H1 (cell line): ENCODE measurements around the gene PTPRF. TPM values are rescaled to one million over a fixed set of nuclear protein-coding genes. Genes with fewer than 3 reads are reported as not detected.
A peak's percentile ranks its signal among the peaks of the same experiment; 100 is the strongest.

Experiments
- CTCF ChIA-PET: fragments of 300-600 bp; sonication (Branson Sonifier 250); formaldehyde crosslinking; loops from one replicate; lab custom pipeline; 2021; ENCODE audit not compliant: partially characterized antibody; lab: Charles Lee
- POLR2A ChIA-PET: fragments of 300-600 bp; sonication (Branson Sonifier 250); formaldehyde crosslinking; loops from one replicate; lab custom pipeline; 2021; ENCODE audit warnings: inconsistent platforms; ENCODE audit not compliant: partially characterized antibody; lab: Charles Lee
- DNase-seq, 2 experiments: peaks; one replicate each; pipeline versions ENCODE4 v3.0.0 to v3.0.0-alpha.2; 2010 to 2022; ENCODE audit warnings: low spot score in 2 of 2, low read depth in 1 of 2, mixed read lengths in 1 of 2
- FAIRE-seq: peaks from 2 replicates; lab custom pipeline; 2011; peaks lifted over from hg19 to GRCh38; lab: Jason Lieb, UNC
- H2AFZ ChIP-seq: 2 replicates; pipeline ENCODE4 v1.8.1; 2012; ENCODE audit warnings: low read length, inconsistent platforms
- H2AK5ac ChIP-seq: 2 replicates; pipeline ENCODE4 v1.6.1; 2013; ENCODE audit warnings: low read depth, low read length
- H2BK120ac ChIP-seq: replicated peaks from 2 replicates; pipeline ENCODE3; 2013; ENCODE audit warnings: low read depth, low read length, inconsistent platforms
- H2BK12ac ChIP-seq: 2 replicates; pipeline ENCODE4 v1.6.1; 2013; ENCODE audit warnings: low read depth, low read length
- H2BK15ac ChIP-seq: 2 replicates; pipeline ENCODE4 v1.6.1; 2013; ENCODE audit warnings: low read length
- H2BK20ac ChIP-seq: 2 replicates; pipeline ENCODE4 v1.6.1; 2013; ENCODE audit warnings: low read length
- H2BK5ac ChIP-seq: 2 replicates; pipeline ENCODE4 v1.6.1; 2013; ENCODE audit warnings: low read depth, low read length
- H3K14ac ChIP-seq: 2 replicates; pipeline ENCODE4 v1.6.1; 2013; ENCODE audit warnings: inconsistent platforms; ENCODE audit not compliant: insufficient read length
- H3K18ac ChIP-seq: 2 replicates; pipeline ENCODE4 v1.6.1; 2013; ENCODE audit warnings: low read length; ENCODE audit errors: extremely low read depth
- H3K23ac ChIP-seq: 2 replicates; pipeline ENCODE4 v1.6.1; 2013; ENCODE audit warnings: inconsistent platforms; ENCODE audit not compliant: insufficient read length
- H3K23me2 ChIP-seq: 2 replicates; pipeline ENCODE4 v1.6.1; 2013; ENCODE audit warnings: low read depth, low read length
- H3K27ac ChIP-seq: 2 replicates; pipeline ENCODE4 v1.6.1; 2011; ENCODE audit warnings: low read depth, low read length, inconsistent platforms
- H3K27me3 ChIP-seq, 4 experiments: replicated peaks in 1 of 4; 1 replicate in 1 of 4; 2 replicates in 3 of 4; pipeline versions ENCODE4 v1.6.1 to v1.8.1; 2011 to 2013; ENCODE audit warnings: low read length in 3 of 4, mild to moderate bottlenecking in 3 of 4, inconsistent platforms in 2 of 4, mixed read lengths in 2 of 4, moderate library complexity in 1 of 4; ENCODE audit not compliant: control insufficient read depth in 3 of 4, insufficient read depth in 3 of 4; ENCODE audit errors: extremely low read depth in 1 of 4
- H3K36me3 ChIP-seq, 4 experiments: 2 replicates each; pipeline versions ENCODE4 v1.6.1 to v1.8.1; 2011 to 2013; ENCODE audit warnings: mild to moderate bottlenecking in 4 of 4, low read length in 3 of 4, moderate library complexity in 2 of 4, control low read depth in 1 of 4, inconsistent platforms in 1 of 4; ENCODE audit not compliant: insufficient read depth in 4 of 4, control insufficient read depth in 2 of 4
- H3K4ac ChIP-seq: replicated peaks from 2 replicates; pipeline ENCODE3; 2013; ENCODE audit warnings: low read length, low read depth, mixed read lengths, inconsistent platforms; ENCODE audit not compliant: insufficient read length
- H3K4me1 ChIP-seq, 4 experiments: replicated peaks in 1 of 4; 1 replicate in 1 of 4; 2 replicates in 3 of 4; pipeline versions ENCODE4 v1.6.1 to v1.8.1; 2011 to 2013; ENCODE audit warnings: low read length in 3 of 4, inconsistent platforms in 2 of 4, mixed read lengths in 1 of 4; ENCODE audit not compliant: insufficient read depth in 4 of 4, control insufficient read depth in 3 of 4
- H3K4me2 ChIP-seq, 2 experiments: 2 replicates each; pipeline versions ENCODE4 v1.6.1 to v1.8.1; 2011 to 2013; ENCODE audit warnings: low read depth in 2 of 2, low read length in 2 of 2, control low read depth in 1 of 2, inconsistent platforms in 1 of 2, mild to moderate bottlenecking in 1 of 2; ENCODE audit not compliant: insufficient read depth in 1 of 2
- H3K4me3 ChIP-seq, 4 experiments: fragments of 200-600, 300-600 bp in 1 of 4; sonication (generic), shearing (Covaris generic), sonication (Bioruptor Twin) in 1 of 4; 2 replicates each; pipeline versions ENCODE4 v1.5.1 to v1.8.1; 2011 to 2016; ENCODE audit warnings: low read length in 4 of 4, low read depth in 3 of 4, control low read depth in 2 of 4, inconsistent platforms in 2 of 4, mild to moderate bottlenecking in 2 of 4, mixed read lengths in 1 of 4, moderate library complexity in 1 of 4; ENCODE audit not compliant: insufficient read depth in 2 of 4; ENCODE audit errors: extremely low read depth in 1 of 4
- H3K56ac ChIP-seq: replicated peaks from 2 replicates; pipeline ENCODE3; 2013; ENCODE audit warnings: low read depth, mild to moderate bottlenecking, mixed read lengths, low read length, inconsistent platforms; ENCODE audit not compliant: insufficient read length
- H3K79me1 ChIP-seq: 2 replicates; pipeline ENCODE4 v1.6.1; 2013; ENCODE audit warnings: low read depth, low read length, control low read depth
- H3K79me2 ChIP-seq, 2 experiments: 2 replicates each; pipeline versions ENCODE4 v1.6.1 to v1.8.1; 2012 to 2013; ENCODE audit warnings: low read length in 2 of 2, mild to moderate bottlenecking in 2 of 2, inconsistent platforms in 1 of 2; ENCODE audit not compliant: insufficient read depth in 2 of 2, control insufficient read depth in 1 of 2
- H3K9ac ChIP-seq, 4 experiments: replicated peaks in 1 of 4; 1 replicate in 1 of 4; 2 replicates in 3 of 4; pipeline versions ENCODE4 v1.6.1 to v1.8.1; 2011 to 2013; ENCODE audit warnings: low read depth in 3 of 4, low read length in 3 of 4, control low read depth in 2 of 4, mild to moderate bottlenecking in 2 of 4, moderate library complexity in 2 of 4, inconsistent platforms in 1 of 4; ENCODE audit errors: extremely low read depth in 1 of 4
- H3K9me3 ChIP-seq, 2 experiments: 2 replicates each; pipeline versions ENCODE4 v1.6.1 to v1.8.1; 2012 to 2013; ENCODE audit warnings: mild to moderate bottlenecking in 2 of 2, moderate library complexity in 2 of 2, control low read depth in 1 of 2, inconsistent platforms in 1 of 2, low read depth in 1 of 2, low read length in 1 of 2, mixed read lengths in 1 of 2; ENCODE audit not compliant: insufficient read depth in 2 of 2
- H4K20me1 ChIP-seq, 2 experiments: replicated peaks in 1 of 2; 2 replicates each; pipeline versions ENCODE3 to v1.8.1; 2011 to 2013; ENCODE audit warnings: inconsistent platforms in 2 of 2, low read length in 2 of 2, mild to moderate bottlenecking in 1 of 2; ENCODE audit not compliant: insufficient read depth in 2 of 2, control insufficient read depth in 1 of 2
- H4K5ac ChIP-seq: 2 replicates; pipeline ENCODE4 v1.6.1; 2013; ENCODE audit warnings: low read length, low read depth, mixed read lengths, inconsistent platforms; ENCODE audit not compliant: insufficient read length
- H4K8ac ChIP-seq: 2 replicates; pipeline ENCODE4 v1.8.0; 2013; ENCODE audit warnings: mild to moderate bottlenecking, moderate library complexity, low read length, inconsistent platforms; ENCODE audit not compliant: insufficient read depth; ENCODE audit errors: extremely low read depth
- H4K91ac ChIP-seq: replicated peaks from 2 replicates; pipeline ENCODE3; 2013; ENCODE audit warnings: low read length, mixed read lengths, inconsistent platforms; ENCODE audit not compliant: insufficient read length
- BRCA1 ChIP-seq: IDR thresholded peaks from 2 replicates; pipeline ENCODE4 v1.6.1; 2012; ENCODE audit warnings: low read depth, low read length, improper control_type of control experiment
- E2F6 ChIP-seq: IDR thresholded peaks from 2 replicates; pipeline ENCODE4 v1.6.1; 2012; ENCODE audit warnings: inconsistent platforms
- EGR1 ChIP-seq: IDR thresholded peaks from 2 replicates; pipeline ENCODE4 v1.6.1; 2011; ENCODE audit warnings: low read depth, low read length, borderline replicate concordance
- EP300 ChIP-seq, 2 experiments: IDR thresholded peaks; 1 replicate in 1 of 2; 2 replicates in 1 of 2; pipeline ENCODE4 v1.6.1; 2011 to 2012; ENCODE audit warnings: low read depth in 2 of 2, low read length in 2 of 2, mild to moderate bottlenecking in 2 of 2, borderline replicate concordance in 1 of 2, inconsistent platforms in 1 of 2, moderate library complexity in 1 of 2
- GABPA ChIP-seq: IDR thresholded peaks from 2 replicates; pipeline ENCODE4 v1.6.1; 2011; ENCODE audit warnings: mild to moderate bottlenecking, low read length, moderate library complexity, borderline replicate concordance; ENCODE audit not compliant: insufficient read depth
- JUN ChIP-seq: IDR thresholded peaks from 2 replicates; pipeline ENCODE4 v1.6.1; 2011; ENCODE audit warnings: low read depth, mild to moderate bottlenecking, improper control_type of control experiment, low read length
- POLR2A ChIP-seq, 2 experiments: IDR thresholded peaks; 1 replicate in 1 of 2; 2 replicates in 1 of 2; pipeline ENCODE4 v1.6.1; 2011; ENCODE audit warnings: low read depth in 2 of 2, low read length in 2 of 2, mild to moderate bottlenecking in 2 of 2; ENCODE audit errors: control extremely low read depth in 1 of 2
- POLR2AphosphoS5 ChIP-seq: IDR thresholded peaks from 2 replicates; pipeline ENCODE4 v1.6.1; 2011; ENCODE audit warnings: low read depth, low read length
- TAF1 ChIP-seq: IDR thresholded peaks from 2 replicates; pipeline ENCODE4 v1.6.1; 2011; ENCODE audit warnings: mild to moderate bottlenecking, low read depth, low read length
- TBP ChIP-seq: IDR thresholded peaks from 2 replicates; pipeline ENCODE4 v1.6.1; 2011; ENCODE audit warnings: low read depth, low read length, improper control_type of control experiment
- YY1 ChIP-seq: IDR thresholded peaks from 2 replicates; pipeline ENCODE4 v1.6.1; 2011; ENCODE audit warnings: low read depth, mild to moderate bottlenecking, low read length
- WGBS, 2 experiments: shearing (Covaris generic) in 1 of 2; methylation state at CpG; one replicate each; pipeline versions ENCODE4 v1.1.6 to v1.1.7; 2013 to 2015; ENCODE audit warnings: low lambda C conversion rate in 2 of 2, mixed read lengths in 2 of 2, inconsistent platforms in 1 of 2, low coverage in 1 of 2, missing lambda C conversion rate in 1 of 2; ENCODE audit not compliant: insufficient replicate concordance in 2 of 2, insufficient coverage in 1 of 2, insufficient read length in 1 of 2; ENCODE audit errors: extremely low coverage in 1 of 2, missing lambda C conversion rate in 1 of 2; 5-methylcytosine and 5-hydroxymethylcytosine counted together
- polyA plus RNA-seq, 7 experiments: library from polyadenylated mRNA; depleted of rRNA in 3 of 7; stranded (reverse) in 5 of 7; unstranded in 2 of 7; fragments of >200 nt in 5 of 7; fragments of 200-250 nt in 2 of 7; gene quantifications; 1 replicate in 5 of 7; 2 replicates in 1 of 7; 4 replicates in 1 of 7; pipeline versions ENCODE4 v1.2.1 to v1.2.3, GENCODE V29; 2011 to 2013; ENCODE audit warnings: missing spikeins in 2 of 7, mixed read lengths in 2 of 7
- total RNA-seq: library from RNA; stranded (reverse); fragmentation: NEBNext Ultra II Directional; extraction: Animal tissue kit (Norgen Biotek cat#: 25700); gene quantifications from 2 replicates; pipeline ENCODE4 v1.2.1, GENCODE V29; 2021

Gene PTPRF
- total and polyA plus RNA-seq, 2 of the 8 experiments (the other 6 are each of a cell fraction or from before 2014, with no cell fraction given) = 136 to 231 TPM

- peak overlapping the region; percentile 48 to 57; a peak in 3 of 4 replicates for H3K4me2 ChIP-seq
- peak; percentile 69 for FAIRE-seq
- no peak for DNase-seq
- TF ChIP-seq POLR2AphosphoS5 (no peak), GABPA (no peak), EGR1 (no peak), E2F6 (no peak), TAF1 (peak; percentile 45), TBP (0 out of 2 replicates have a peak, but pooled peaks have one; percentile 35), EP300 (IDR thresholded peaks at IDR 0.05; ENCODE audit: borderline replicate concordance in 1 of 2, low read depth in 2 of 2, low read length in 2 of 2) (no peak), JUN (no peak), YY1 (0 out of 2 replicates have a peak, but pooled peaks have one; percentile 33), POLR2A (IDR thresholded peaks at IDR 0.05; ENCODE audit: control extremely low read depth in 1 of 2, low read depth in 2 of 2, low read length in 2 of 2) (no peak), BRCA1 (no peak)
These were observed 36.8 kb upstream of the PTPRF start for GRCh38 chr1:43493661-43494450.

More at GRCh38 chr1:43493661-43494450, 36.8 kb upstream of the PTPRF start:
- H2BK5ac ChIP-seq = no peak overlapping the region
- peaks cover 2 to 10% (median 5%) of the 10 kb centered on the region in 4 experiments; a peak in 6 of 7 replicates for H3K4me1 ChIP-seq
- H3K23me2 ChIP-seq = peaks cover 2% of the 10 kb centered on the region; the same call in 1 of the 2 replicates
- H2AFZ ChIP-seq = peak overlapping the region; percentile 77; the same call in 1 of the 2 replicates
- H3K14ac ChIP-seq = no peak overlapping the region
- ChIA-PET CTCF (interaction anchor here (0.6 to 1.0 kb wide), 3 partner anchors 28 to 146 kb away, joined by 3 to 4 read pairs (median 3); no protein-coding TSS in a partner anchor), POLR2A (interaction anchor here (0.7 to 1.5 kb wide), 3 partner anchors 12 to 156 kb away, joined by 4 to 6 read pairs (median 4); partner anchors contain the start of genes HYI and KDM4A)
- H3K36me3 ChIP-seq = no peaks in the 10 kb centered on the region
- H3K79me1 ChIP-seq = no peaks in the 10 kb centered on the region
- peak overlapping the region; percentile 32; the same call in 1 of the 2 replicates for H2BK12ac ChIP-seq
- no peak overlapping the region for H3K4ac ChIP-seq
- H4K20me1 ChIP-seq = no peaks in the 10 kb centered on the region
- no peak overlapping the region for H4K8ac ChIP-seq
- peak overlapping the region; percentile 62; the same call in 1 of the 2 replicates for H3K18ac ChIP-seq
- 0 out of 2 replicates have a peak overlapping the region, but pooled peaks have one; percentile 78 for H2BK20ac ChIP-seq
- no peak overlapping the region; the same call in 1 of the 2 replicates for H3K27ac ChIP-seq
- H2AK5ac ChIP-seq = no peak overlapping the region
- no peaks in the 10 kb centered on the region for H3K27me3 ChIP-seq
- H3K56ac ChIP-seq = no peak overlapping the region
- 0 out of 7 replicates have a peak overlapping the region, but pooled peaks of 1 of the 4 experiments have one; percentile 7 for H3K9ac ChIP-seq
- no peak overlapping the region for H4K5ac ChIP-seq
- peak overlapping the region in 1 of 4 experiments; percentile 16; a peak in 2 of 8 replicates for H3K4me3 ChIP-seq
- H3K9me3 ChIP-seq = peaks cover 4 to 5% of the 10 kb centered on the region in 2 experiments; a peak in 1 of 4 replicates
- no peak overlapping the region for H3K23ac ChIP-seq
- H4K91ac ChIP-seq = no peak overlapping the region
- H2BK15ac ChIP-seq = no peak overlapping the region
- H2BK120ac ChIP-seq = no peak overlapping the region
- H3K79me2 ChIP-seq = no peaks in the 10 kb centered on the region
- WGBS, 2 experiments = 60% methylated on average over 11 of the region's 11 CpGs; no CpG with 5 or more reads in 1 of the 2 experiments
